Retinal pigment epithelial cell (primary cell): ENCODE results near the gene HEXD.
"Not testable (repeated sequence)": the region's sequence is repeated elsewhere in the genome, so short reads cannot be mapped to it uniquely, and the experiment has no call there.

Experiments used
- DNase-seq: peaks from one replicate; pipeline ENCODE4 v3.0.0-alpha.2; 2010; ENCODE audit warnings: low read depth
- H3K4me3 ChIP-seq: 2 replicates; pipeline ENCODE4 v1.5.1; 2011; ENCODE audit warnings: mild to moderate bottlenecking, low read length, control low read depth, moderate library complexity
- TF ChIP-seq, protein P1 (sequence below): conservative IDR thresholded peaks from 2 replicates; pipeline ENCODE4 v1.5.1; 2011; ENCODE audit warnings: low read depth, low read length, control low read depth, inconsistent platforms

Gene HEXD

DNA sequence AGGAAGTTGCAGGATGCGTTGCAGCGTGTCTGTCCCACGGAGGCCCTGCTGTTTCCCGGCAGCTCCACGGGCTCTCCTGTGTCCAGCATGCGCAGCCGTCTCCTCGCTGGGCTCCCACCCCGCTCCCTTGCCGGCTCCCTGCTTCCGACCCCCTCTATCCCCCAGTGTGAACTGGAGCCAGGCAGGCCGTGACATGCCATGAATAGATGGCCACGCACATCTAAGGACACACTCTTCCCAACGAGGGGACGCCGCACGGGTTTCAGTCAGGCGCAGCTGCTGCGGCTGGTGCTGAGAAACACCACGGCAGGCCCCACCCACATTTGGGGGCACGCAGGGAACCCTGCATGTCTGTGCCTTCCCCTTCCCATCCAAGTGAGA, 9.2 kb upstream of the HEXD start:
- TF ChIP-seq, protein P1, sequence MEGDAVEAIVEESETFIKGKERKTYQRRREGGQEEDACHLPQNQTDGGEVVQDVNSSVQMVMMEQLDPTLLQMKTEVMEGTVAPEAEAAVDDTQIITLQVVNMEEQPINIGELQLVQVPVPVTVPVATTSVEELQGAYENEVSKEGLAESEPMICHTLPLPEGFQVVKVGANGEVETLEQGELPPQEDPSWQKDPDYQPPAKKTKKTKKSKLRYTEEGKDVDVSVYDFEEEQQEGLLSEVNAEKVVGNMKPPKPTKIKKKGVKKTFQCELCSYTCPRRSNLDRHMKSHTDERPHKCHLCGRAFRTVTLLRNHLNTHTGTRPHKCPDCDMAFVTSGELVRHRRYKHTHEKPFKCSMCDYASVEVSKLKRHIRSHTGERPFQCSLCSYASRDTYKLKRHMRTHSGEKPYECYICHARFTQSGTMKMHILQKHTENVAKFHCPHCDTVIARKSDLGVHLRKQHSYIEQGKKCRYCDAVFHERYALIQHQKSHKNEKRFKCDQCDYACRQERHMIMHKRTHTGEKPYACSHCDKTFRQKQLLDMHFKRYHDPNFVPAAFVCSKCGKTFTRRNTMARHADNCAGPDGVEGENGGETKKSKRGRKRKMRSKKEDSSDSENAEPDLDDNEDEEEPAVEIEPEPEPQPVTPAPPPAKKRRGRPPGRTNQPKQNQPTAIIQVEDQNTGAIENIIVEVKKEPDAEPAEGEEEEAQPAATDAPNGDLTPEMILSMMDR: no peak
- no peak overlapping the region for H3K4me3 ChIP-seq
- DNase-seq: no peak

DNA sequence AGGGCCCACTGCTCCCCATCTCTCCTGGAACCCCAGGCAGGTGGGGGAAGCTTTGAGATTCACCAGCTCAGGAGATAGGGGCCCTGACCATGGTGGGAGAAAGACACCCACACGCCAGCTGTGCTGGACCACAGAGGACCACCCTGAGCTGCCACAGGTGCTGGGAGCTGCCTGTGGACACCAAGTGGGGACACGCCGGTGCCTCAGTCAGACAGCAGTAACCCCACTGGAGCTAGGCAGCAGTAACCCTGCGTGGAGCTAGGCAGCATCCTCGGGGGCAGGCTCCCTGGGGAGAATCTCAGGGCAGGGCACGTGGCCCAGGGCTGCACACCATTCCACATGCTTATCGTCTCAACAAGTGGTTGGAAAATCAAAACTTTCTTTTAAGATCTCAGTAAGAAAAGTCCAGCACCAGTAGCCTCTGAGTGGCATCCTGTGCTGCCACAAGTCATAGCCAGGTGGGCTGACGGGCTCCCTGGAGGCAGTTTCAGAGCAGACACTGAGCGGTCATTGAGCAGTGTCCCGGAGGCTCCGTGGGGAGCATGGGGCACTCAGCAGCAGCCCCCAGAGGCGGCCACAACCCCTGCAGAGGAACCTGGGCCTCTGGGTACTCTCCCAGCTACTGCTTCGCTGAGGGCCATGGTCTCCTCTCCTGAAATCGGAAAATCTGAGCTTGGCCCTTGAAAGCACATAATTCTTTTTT, 8.0 kb upstream of the HEXD start:
- TF ChIP-seq, protein P1: no peak
- no peak for DNase-seq
- no peak overlapping the region for H3K4me3 ChIP-seq

DNA sequence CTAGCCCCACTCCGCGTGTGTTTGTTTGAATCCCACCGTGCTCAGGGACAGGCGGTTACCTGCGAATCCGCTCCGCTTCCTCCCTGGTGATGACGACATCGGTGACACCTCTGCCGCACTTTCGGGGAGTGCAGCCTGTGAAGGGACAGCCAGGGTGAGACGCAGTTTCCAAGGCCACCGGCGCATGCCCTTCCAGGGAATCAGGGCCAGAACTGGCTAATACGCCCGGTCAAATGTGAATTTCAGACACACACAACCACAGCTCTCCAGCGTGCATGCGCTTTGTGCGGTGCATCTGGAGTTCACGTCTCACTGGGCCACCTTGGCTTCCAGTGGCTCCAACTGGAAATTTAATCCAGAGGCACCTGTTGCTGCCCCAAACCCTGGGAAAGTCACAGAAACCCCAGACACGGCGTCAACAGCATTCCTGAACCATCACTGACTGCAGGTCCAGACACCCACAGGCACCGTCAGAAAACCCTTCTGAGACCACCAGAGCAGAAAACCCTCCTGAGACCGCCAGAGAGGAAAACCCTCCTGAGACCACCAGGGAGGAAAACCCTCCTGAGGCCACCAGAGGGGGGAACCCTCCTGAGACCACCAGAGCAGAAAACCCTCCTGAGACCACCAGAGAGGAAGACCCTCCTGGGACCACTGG, 6.6 kb upstream of the HEXD start:
- DNase-seq: no peak
- TF ChIP-seq, protein P1: no peak
- no peak overlapping the region for H3K4me3 ChIP-seq

DNA sequence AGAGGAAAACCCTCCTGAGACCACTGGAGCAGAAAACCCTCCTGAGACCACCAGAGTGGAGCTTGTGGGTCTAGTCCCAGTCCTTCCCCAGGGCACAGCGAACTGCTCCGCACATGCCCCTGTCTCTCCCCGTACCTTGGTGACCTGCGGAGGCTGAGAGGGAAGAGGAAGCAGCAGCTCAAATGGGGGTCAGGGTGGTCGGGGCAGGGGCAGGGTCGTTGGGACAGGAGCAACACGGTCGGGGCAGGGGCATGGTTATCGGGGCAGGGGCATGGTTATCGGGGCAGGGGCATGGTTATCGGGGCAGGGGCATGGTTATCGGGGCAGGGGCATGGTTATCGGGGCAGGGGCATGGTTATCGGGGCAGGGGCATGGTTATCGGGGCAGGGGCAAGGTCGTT, 6.1 kb upstream of the HEXD start:
- not testable (repeated sequence) for DNase-seq

DNA sequence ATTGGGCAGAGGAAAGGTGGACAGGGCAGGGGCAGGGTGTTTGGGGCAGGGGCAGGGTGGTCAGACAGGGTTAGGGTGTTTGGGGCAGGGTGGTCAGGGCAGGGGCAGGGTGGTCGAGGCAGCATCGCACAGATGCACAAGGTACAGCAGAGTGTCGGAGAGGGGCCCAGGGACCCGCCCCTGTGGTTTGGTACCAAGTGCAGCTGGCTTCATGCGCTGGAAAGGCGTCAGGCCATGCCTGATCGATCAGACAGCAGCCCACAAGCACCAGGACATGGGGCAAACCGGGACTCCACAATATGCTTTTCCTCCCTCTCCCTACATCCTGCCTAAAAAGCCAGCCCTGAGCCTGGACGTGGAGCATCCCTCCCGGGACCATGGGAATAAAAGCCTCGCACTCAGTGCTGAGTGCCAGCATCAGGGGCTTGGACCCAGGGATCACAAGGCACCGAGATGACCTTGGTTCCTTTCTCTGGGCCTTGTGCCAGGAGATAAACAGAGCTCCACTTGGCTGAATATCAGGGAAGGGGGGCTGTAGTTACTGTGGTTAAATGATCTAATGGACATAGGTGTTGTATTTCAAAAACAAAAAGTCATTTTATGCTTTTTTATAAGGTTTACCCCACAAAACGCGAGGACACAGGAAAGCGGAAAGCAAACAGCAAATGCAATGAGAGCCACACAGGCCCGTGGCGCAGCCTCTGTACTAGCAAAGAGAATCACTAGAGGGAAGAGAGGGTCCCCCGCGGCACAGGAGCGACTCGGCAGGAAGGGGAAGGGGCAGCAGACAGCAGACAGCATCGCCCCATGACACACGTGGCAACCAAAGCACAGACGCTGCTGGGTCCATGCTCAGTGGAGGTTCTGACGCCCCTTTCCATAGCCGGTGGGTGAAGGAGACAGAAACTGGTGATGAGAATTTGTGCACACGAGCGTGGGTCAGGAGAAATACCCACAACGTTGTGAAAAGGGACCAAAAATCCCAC, 5.3 kb upstream of the HEXD start:
- DNase-seq: no peak
- H3K4me3 ChIP-seq: no peak overlapping the region
- TF ChIP-seq, protein P1: no peak

More for the DNA sequence above, 6.1 kb upstream of the HEXD start:
- not testable (repeated sequence) for H3K4me3 ChIP-seq

DNA sequence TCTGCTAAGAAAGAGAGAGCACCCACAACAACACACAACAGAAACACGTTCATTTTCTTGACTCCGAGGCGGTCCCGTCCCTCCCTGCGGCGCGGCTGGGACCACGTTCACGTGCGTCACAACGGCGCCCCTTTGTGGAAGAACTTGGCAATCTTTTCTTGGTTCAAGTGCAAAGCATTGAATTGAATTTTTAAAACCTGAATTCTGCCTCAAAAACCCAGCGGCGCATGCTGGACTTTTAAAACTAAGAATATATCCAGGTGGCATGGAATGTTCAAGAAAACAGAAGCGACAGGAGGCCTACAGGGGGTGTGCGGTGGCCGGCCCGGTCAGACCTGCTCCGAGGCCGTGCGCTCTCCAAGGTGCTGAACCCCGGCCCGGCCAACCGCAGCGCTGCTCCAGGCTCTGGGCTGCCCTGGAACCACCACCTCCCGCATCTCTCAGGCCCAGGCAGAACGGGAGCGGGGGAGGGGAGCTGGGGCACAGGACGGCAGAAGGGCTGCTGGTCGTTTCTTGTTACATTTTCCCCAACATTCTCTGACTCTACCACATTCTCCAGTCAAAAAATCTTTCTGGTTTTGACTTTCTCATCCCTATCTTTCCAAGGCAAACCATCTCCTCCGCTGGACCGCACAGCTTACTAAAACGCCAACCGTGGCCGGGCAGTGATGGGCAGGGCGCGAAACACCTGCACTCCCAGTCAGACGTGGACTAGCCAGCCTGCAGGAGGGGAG, 3.4 kb upstream of the HEXD start:
- no peak overlapping the region for H3K4me3 ChIP-seq
- TF ChIP-seq, protein P1: peak; percentile 68
- no peak for DNase-seq

DNA sequence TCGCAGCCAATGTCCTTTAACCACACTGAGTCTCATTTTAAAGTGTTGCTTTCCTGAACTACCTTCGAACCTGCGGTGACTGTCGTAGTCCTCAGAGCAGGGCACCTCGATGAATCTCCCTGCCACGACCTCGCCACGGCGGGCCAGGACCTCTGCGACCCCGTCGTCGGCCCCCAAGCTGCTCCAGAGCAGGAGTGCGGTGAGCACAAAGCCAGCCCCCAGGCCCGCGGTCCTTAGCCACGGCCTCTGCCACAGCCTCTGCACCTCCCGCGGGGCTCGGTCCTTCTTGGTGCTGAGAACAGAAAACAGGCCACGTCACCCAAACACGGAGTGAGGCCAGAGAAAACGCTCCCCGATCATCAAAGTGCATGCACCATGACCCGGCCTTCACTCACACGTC, 2.8 kb upstream of the HEXD start:
- DNase-seq: no peak
- TF ChIP-seq, protein P1: no peak
- no peak overlapping the region for H3K4me3 ChIP-seq
